IPS-18a (cell line): Measurements from ENCODE around the gene TBC1D3B.
"Not testable (repeated sequence)": the region's sequence is repeated elsewhere in the genome, so short reads cannot be mapped to it uniquely, and the experiment has no call there.

Experiments used
- H3K27ac ChIP-seq: one replicate; pipeline ENCODE4 v1.5.1; 2013; ENCODE audit warnings: low read length
- H3K27me3 ChIP-seq: one replicate; pipeline ENCODE4 v1.6.1; 2013; ENCODE audit warnings: mild to moderate bottlenecking, low read length; ENCODE audit not compliant: control insufficient read depth, insufficient read depth
- H3K36me3 ChIP-seq: one replicate; pipeline ENCODE4 v1.6.1; 2013; ENCODE audit warnings: low read depth, low read length; ENCODE audit not compliant: control insufficient read depth
- H3K4me1 ChIP-seq: one replicate; pipeline ENCODE4 v1.6.1; 2013; ENCODE audit warnings: low read depth, low read length; ENCODE audit not compliant: control insufficient read depth
- H3K4me3 ChIP-seq: one replicate; pipeline ENCODE4 v1.5.1; 2013; ENCODE audit warnings: low read length
- H3K9ac ChIP-seq: one replicate; pipeline ENCODE4 v1.6.1; 2013; ENCODE audit warnings: mild to moderate bottlenecking, low read length, moderate library complexity
- H3K9me3 ChIP-seq: one replicate; pipeline ENCODE4 v1.6.1; 2013; ENCODE audit warnings: low read depth, low read length; ENCODE audit not compliant: control insufficient read depth

The TBC1D3B gene

DNA sequence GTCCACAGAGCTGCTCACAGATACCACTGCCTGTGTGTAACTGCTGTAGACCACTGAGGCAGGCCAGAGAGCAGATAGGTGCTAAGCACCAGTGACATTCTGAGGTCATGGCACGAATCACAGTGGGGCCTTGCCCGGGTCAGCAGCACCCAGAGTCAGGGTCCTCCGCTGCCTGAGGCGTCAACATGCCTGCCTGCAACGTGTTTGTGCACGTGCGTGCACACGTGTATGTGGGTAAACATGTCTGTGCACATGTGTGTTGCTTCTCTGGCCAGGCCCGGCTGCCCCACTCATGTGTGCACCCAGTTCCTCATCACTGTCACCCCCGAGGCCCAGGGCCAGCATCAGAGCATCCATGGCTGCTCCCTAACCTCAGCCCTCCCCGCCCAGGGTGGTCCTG lies at the start of gene TBC1D3B:
TSS of gene TBC1D3B (minus strand) at position 101 of the 400 bp plus-strand sequence. CDS start 1,586 bp downstream, outside the sequence.
- H3K9ac ChIP-seq, H3K4me1 ChIP-seq, H3K27ac ChIP-seq, H3K27me3 ChIP-seq, H3K36me3 ChIP-seq, H3K9me3 ChIP-seq, H3K4me3 ChIP-seq: not testable (repeated sequence)

DNA sequence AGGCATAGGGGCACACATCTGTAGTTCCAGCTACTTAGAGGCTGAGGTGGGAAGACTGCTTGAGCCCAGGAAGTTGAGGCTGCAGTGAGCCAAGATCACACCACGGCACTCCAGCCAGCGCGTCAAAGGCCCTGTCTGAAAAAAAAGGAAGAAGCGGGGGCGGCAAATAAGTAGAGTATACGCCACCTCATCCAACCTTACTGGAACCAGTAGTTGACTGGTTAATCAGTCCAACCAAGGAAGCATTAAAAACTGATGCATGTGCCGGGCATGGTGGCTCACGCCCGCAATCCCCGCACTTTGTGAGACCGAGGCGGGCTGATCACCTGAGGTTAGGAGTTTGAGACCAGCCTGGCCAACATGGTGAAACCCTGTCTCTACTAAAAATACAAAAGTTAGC lies 46.5 kb upstream of the TBC1D3B start:
- not testable (repeated sequence) for H3K9me3 ChIP-seq, H3K4me1 ChIP-seq, H3K36me3 ChIP-seq, H3K9ac ChIP-seq, H3K27me3 ChIP-seq, H3K27ac ChIP-seq, H3K4me3 ChIP-seq

DNA sequence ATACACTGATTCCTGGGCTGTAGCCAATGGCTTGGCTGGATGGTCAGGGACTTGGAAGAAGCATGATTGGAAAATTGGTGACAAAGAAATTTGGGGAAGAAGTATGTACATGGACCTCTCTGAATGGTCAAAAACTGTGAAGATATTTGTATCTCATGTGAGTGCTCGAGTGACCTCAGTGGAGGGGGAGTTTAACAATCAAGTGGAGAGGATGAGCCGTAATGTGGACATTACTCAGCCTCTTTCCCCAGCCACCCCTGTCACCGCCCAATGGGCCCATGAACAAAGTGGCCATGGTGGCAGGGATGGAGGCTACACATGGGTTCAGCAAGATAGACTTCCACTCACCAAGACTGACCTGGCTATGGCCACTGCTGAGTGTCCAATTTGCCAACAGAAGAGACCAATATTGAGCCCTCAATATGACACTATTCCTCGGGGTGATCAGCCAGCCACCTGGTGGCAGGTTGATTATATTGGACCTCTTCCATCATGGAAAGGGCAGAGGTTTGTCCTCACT lies 45.2 kb upstream of the TBC1D3B start:
- not testable (repeated sequence) for H3K27ac ChIP-seq, H3K27me3 ChIP-seq, H3K4me1 ChIP-seq

DNA sequence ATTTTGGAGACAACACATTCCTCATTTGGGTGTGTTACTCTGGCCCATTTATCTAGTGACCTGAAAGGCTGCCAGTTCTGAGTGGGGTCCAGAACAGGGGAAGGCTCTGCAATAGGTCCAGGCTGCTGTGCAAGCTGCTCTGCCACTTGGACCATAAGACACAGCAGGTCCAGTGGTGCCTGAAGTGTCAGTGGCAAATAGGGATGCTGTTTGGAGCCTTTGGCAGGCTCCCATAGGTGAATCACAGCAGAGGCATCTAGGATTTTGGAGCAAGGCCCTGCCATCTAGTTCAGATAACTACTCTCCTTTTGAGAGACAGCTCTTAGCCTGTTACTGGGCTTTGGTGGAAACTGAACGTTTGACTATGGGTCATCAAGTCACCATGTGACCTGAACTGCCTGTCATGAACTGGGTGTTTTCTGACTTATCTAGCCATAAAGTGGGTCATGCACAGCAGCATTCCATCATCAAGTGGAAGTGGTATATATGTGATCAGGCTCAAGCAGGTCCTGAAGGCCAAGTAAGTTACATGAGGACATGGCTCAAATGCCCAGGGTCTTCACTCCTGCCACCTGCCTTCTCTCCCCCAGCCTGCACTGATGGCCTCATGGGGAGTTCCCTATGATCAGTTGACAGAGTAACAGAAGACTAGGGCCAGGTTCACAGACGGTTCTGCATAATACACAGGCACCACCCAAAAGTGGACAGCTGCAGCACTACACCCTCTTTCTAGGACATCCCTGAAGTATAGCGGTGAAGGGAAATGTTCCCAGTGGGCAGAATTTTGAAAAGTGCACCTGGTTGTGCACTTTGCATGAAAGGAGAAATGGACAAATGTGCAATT lies 44.5 kb upstream of the TBC1D3B start:
- H3K27ac ChIP-seq, H3K4me1 ChIP-seq, H3K36me3 ChIP-seq, H3K9me3 ChIP-seq, H3K4me3 ChIP-seq, H3K27me3 ChIP-seq, H3K9ac ChIP-seq: not testable (repeated sequence)

More for the DNA sequence above, 45.2 kb upstream of the TBC1D3B start:
- not testable (repeated sequence) for H3K9ac ChIP-seq, H3K9me3 ChIP-seq, H3K36me3 ChIP-seq, H3K4me3 ChIP-seq

DNA sequence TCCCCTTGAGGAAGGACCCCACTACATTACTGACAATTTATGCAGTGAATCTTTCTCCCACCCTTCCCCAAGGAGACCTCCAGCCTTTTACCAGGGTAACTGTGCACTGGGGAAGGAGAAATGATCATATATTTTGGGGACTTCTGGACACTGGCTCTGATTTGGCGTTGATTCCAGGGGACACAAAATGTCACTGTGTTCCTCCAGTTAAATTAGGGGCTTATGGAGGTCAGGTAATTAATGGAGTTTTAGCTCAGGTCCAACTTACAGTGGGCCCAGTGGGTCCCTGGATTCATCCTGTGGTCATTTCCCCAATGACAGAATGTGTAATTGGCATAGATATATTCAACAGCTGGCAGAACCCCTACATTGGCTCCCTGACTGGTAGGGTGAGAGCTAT lies 43.1 kb upstream of the TBC1D3B start:
- not testable (repeated sequence) for H3K9me3 ChIP-seq, H3K4me3 ChIP-seq, H3K9ac ChIP-seq, H3K27ac ChIP-seq, H3K36me3 ChIP-seq, H3K27me3 ChIP-seq, H3K4me1 ChIP-seq

DNA sequence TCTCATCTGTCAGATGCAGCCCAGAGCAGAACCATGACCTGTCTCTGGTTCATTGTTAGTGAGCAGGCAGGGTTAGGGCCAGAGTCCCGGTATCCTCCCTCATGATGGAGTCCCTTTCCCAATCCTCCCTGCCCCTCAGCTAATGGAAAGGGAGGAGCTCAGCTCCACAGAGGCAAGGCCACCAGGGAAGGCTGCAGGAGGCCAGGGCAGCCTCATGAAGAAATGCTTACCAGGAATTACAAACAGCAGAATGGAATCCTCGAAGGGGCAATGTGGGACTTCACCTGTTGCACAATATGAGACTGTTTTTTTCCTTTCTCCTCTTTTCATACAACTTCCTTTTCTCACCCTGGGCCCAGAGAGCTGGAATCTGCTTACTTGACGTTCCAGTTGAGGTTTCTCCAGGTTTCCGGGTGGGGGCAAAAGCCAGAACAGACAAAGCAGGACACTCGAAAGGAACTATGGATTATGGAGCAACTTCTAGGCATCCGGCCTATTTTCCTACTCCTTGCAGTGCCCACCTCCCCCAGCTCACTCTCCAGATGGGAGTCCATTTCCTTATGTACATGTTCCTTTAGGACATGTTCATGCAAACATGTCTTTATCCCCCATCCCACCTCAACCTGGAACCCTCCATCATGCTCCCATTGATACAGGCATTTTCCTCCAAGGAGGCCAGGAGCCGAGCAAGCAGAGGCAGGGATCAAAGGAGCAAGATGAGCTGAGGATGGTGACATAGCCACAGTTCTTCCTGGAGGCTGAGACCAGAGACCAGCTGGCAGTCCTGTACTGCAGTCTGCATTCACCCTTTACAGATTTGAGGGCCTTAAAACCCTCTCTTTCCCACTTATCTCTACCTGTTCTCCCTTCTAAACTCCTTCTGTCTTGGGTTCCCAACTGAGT lies 39.2 kb upstream of the TBC1D3B start:
- not testable (repeated sequence) for H3K27me3 ChIP-seq, H3K9me3 ChIP-seq, H3K9ac ChIP-seq, H3K4me1 ChIP-seq, H3K4me3 ChIP-seq, H3K36me3 ChIP-seq, H3K27ac ChIP-seq

DNA sequence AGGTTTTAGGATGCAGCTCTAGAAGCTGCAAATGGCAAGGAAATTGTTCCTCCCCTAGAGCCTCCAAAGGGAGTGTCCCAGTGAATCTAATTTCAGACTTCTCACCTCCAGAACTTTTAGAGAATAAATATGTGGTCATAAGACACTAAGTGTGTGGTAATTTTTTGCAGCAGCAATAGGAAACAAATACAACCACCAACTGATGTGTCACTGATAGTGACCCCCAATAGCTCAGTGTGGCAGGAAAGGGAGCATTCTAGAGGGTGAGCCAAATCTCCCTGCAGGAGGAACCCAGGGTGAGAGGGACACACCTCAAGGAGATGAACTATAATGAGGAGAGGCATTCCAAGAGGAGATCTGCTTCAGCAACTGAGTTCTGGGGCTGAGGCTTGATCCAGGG lies 38.5 kb upstream of the TBC1D3B start:
- no peaks in the 10 kb centered on the region for H3K27me3 ChIP-seq
- H3K36me3 ChIP-seq: no peaks in the 10 kb centered on the region
- no peak overlapping the region for H3K4me3 ChIP-seq
- no peaks in the 10 kb centered on the region for H3K9me3 ChIP-seq
- no peaks in the 10 kb centered on the region for H3K4me1 ChIP-seq
- H3K9ac ChIP-seq: no peak overlapping the region
- H3K27ac ChIP-seq: no peak overlapping the region

DNA sequence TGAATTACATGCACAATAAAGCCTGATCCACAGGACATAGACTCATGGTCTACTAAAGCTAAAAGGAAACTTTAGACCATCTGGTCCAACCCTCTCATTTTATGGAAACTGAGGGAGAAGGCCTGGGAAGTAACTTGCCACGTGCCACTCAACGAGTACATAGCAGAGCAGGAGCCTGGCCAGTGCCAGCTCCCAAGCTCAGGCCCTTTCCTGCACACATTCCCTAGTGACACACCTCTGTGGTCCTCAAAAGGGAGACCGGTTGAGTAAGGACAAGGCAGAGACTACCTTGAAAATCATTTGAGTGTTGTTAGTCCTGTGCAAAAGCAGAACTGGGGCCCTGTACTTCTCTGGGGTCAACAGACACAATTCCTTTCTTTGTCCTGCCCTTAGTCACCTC lies 37.3 kb upstream of the TBC1D3B start:
- Histone ChIP-seq H3K27me3 (no peaks in the 10 kb centered on the region), H3K9ac (no peak overlapping the region), H3K36me3 (no peaks in the 10 kb centered on the region), H3K4me3 (no peak overlapping the region), H3K4me1 (no peaks in the 10 kb centered on the region), H3K9me3 (no peaks in the 10 kb centered on the region), H3K27ac (no peak overlapping the region)

DNA sequence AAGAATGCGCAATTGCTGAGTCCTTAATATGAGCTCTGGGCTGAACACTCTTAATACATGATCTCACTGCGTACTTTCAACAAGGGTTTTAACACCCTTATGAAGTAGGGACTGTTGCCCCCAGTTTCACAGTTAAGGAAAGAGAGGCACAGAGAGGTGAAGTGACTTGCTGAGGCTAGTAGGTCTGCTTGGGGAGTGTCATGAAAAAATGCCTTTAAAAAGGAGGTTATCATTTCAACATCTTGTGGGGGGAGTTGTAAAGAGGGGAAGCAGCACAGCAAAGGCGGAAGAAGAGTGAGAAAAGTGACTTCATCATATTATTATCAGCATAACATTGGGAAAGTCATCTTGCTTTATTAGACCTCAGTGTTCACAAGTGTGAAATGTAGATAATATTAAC lies 36.5 kb upstream of the TBC1D3B start:
- Histone ChIP-seq H3K27me3 (no peaks in the 10 kb centered on the region), H3K9me3 (no peaks in the 10 kb centered on the region), H3K9ac (no peak overlapping the region), H3K27ac (no peak overlapping the region), H3K36me3 (no peaks in the 10 kb centered on the region), H3K4me3 (no peak overlapping the region), H3K4me1 (no peaks in the 10 kb centered on the region)

DNA sequence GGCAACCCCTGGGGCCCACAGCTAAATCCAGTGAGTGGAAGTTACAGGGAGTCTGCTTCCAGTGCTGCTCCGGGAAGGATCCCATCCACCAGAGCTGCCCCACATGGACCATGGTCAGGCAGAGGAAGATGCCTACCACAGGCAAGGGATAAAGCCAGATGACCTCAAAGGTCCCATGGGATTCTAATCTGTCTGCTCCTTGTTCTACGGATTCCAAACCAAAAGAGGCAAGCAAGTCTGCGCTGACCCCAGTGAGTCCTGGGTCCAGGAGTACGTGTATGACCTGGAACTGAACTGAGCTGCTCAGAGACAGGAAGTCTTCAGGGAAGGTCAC lies 35.8 kb upstream of the TBC1D3B start:
- no peaks in the 10 kb centered on the region for H3K27me3 ChIP-seq
- no peaks in the 10 kb centered on the region for H3K9me3 ChIP-seq
- H3K36me3 ChIP-seq: no peaks in the 10 kb centered on the region
- no peak overlapping the region for H3K4me3 ChIP-seq
- H3K4me1 ChIP-seq: no peaks in the 10 kb centered on the region
- H3K9ac ChIP-seq: no peak overlapping the region
- no peak overlapping the region for H3K27ac ChIP-seq

DNA sequence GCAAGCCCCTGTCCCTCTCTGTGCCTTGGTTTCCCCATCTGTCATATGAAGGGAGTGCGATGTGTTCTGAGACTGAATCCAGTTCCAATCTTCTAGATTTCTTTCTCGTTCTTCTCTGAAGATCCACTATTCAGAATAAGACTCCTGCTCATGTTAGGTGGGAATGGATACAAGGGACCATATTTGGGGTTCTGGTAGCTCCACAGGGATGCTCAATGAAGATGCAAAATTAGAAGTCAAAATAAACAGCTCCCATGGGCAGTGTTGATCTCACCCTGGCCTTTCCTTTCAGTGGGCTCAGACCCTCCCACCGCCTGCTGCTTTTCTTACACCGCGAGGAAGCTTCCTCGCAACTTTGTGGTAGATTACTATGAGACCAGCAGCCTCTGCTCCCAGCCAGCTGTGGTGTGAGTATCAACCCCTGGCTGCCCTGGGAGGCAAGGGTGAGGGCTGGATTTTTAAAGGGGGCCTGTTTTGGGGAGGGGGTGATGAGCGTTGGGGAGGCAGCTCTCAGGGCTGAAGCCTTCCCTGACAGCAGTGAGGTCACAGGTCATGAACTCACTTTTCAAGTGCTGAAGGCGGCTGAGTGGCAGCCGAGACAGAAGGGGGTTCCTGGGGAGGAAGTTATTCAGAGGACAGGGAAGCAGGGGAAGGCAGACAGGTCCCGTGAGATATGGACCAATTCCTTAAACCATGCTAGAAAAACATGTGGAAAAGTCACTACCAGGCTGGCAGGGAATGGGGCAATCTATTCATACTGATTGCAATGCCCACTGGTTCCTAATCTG lies 35.2 kb upstream of the TBC1D3B start:
- not testable (repeated sequence) for H3K9ac ChIP-seq, H3K27ac ChIP-seq, H3K4me1 ChIP-seq, H3K27me3 ChIP-seq, H3K36me3 ChIP-seq, H3K4me3 ChIP-seq, H3K9me3 ChIP-seq
